ENCODE results near the gene TNFRSF12A.

The TNFRSF12A gene

DNA sequence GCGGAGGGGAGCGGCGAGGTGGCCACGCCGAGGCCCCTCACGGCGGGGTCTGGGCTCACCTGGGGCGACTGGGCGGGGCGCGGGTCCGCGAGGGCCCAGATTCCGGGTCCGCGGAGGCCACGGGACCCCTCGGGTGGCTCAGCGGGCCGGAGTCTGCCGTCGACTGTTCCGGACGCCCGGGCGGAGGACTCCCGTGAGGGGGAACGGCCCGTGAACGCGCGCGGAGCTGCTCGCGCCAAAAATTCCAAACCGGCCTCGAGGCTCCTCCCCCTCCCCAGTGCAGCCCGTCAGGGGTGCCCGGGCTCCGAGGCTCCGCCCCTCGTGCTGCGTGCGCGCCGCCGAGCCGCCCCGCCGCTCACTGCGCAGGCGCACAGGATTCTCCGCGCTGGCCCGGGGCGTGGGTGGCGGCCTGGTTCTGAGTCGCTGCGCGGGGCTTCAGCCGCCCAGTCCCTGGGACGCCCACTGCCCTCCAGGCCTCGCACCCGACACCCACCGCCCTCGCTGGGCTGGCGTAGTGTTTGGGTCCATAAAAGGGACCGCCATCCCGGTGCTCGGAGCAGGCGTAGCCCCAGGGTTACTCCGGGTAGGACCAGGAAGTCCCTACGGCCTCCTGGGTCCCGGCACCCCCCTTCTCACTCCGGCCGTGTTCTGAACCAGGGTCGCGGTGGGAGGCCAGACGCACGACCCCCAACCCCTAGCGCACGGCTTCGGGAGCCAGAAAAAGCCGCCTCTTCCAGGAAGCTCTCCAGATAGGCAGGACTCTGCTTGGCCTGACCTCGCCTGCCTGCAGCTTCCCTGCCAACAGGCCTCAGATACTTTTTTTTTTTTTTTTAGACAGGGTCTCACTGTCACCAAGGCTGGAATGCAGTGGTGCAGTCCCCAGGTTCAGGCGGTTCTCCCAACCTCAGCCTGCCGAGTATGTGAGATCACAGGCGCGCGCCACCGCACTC is 39.7 kb upstream of the TNFRSF12A start, which contains the start of gene PKMYT1:
PKMYT1 (minus strand) TSS at position 220 of the 950 bp plus-strand sequence. CDS start 789 bp downstream, outside the sequence.
- H3K4me3 ChIP-seq (ENCODE audit: low read depth, low read length), result peak within 1 kb of the TSS; percentile 85
- TF ChIP-seq, protein P1, sequence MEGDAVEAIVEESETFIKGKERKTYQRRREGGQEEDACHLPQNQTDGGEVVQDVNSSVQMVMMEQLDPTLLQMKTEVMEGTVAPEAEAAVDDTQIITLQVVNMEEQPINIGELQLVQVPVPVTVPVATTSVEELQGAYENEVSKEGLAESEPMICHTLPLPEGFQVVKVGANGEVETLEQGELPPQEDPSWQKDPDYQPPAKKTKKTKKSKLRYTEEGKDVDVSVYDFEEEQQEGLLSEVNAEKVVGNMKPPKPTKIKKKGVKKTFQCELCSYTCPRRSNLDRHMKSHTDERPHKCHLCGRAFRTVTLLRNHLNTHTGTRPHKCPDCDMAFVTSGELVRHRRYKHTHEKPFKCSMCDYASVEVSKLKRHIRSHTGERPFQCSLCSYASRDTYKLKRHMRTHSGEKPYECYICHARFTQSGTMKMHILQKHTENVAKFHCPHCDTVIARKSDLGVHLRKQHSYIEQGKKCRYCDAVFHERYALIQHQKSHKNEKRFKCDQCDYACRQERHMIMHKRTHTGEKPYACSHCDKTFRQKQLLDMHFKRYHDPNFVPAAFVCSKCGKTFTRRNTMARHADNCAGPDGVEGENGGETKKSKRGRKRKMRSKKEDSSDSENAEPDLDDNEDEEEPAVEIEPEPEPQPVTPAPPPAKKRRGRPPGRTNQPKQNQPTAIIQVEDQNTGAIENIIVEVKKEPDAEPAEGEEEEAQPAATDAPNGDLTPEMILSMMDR (conservative IDR thresholded peaks at IDR 0.05; ENCODE audit: low read depth, low read length), result no peak
- peak; percentile 83 for DNase-seq (ENCODE audit: low read depth)

DNA sequence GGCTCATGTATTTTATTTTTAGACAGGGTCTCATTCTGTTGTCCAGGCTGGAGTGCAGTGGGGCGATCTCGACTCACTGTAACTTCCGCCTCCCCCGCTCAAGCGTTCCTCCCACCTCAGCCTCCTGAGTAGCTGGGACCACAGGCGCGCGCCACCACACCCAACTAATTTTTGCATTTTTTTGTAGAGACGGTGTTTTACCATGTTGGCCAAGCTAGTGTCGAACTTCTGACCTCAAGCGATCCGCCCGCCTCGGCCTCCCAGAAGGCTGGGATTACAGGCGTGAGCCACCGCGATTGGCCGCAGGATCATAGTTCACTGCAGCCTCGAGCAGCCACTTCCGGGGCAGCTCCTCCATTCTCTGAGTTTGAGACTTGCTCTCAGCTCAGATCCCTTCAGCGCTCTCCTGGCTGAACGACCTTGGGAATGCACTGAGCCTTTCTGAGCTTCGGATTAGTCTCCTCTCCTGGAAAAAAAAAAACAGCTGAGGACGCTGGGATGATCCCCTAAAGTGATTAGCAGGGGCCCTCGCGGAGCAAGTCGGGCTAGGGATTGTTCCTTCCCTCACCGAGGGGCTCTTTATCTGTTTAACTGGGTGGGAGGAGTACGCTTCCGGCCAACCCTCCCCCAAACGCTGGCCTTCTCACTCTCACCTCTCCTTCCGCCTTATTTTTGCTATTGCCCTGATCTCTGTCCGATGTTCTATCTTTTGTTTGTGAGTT is 38.8 kb upstream of the TNFRSF12A start:
- peak; percentile 11 for DNase-seq (ENCODE audit: low read depth)
- H3K4me3 ChIP-seq (ENCODE audit: low read depth, low read length), result no peak overlapping the region
- TF ChIP-seq, protein P1 (conservative IDR thresholded peaks at IDR 0.05; ENCODE audit: low read depth, low read length), result no peak

DNA sequence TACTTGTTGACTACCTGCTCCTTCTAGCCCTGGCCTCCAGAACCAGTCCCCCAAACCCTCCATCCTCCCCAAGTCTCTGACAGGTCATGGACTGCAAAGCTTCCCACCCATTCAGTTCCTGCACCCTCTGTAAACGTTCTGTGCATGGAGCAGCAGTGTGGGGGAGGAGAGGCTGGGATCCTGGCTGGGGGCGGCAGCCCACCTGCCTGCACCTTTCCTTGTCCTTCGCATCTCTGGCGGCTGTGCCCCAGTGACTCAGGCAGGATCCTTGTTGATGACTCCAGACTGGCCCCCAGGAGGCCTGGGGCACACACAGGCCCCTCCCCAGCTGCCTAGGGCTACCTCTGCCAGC is 38.3 kb upstream of the TNFRSF12A start:
- TF ChIP-seq, protein P1 (conservative IDR thresholded peaks at IDR 0.05; ENCODE audit: low read depth, low read length), result no peak

DNA sequence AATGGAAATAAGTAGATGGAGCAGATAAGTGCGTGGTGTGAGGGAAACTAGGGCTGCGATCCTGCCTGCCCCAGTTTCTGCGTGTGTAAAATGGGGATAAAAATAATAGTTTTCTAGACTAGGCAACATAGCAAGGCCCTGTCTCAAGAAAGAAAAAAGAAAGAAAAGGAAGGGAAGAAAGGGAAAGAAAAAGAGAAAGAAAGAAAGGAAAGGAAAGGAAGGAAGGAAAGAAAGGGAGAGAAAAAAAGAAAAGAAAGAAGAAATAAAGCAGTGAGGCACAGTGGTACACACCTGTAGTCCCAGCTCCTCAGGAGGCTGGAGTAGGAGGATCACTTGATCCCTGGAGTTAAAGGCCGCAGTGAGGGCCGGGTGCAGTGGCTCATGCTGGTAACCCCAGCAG is 37.8 kb upstream of the TNFRSF12A start:
- no peak for DNase-seq (ENCODE audit: low read depth)
- no peak overlapping the region for H3K4me3 ChIP-seq (ENCODE audit: low read depth, low read length)
- TF ChIP-seq, protein P1 (conservative IDR thresholded peaks at IDR 0.05; ENCODE audit: low read depth, low read length), result no peak

More for the DNA sequence above, 38.3 kb upstream of the TNFRSF12A start:
- no peak for DNase-seq (ENCODE audit: low read depth)
- H3K4me3 ChIP-seq (ENCODE audit: low read depth, low read length), result no peak overlapping the region

DNA sequence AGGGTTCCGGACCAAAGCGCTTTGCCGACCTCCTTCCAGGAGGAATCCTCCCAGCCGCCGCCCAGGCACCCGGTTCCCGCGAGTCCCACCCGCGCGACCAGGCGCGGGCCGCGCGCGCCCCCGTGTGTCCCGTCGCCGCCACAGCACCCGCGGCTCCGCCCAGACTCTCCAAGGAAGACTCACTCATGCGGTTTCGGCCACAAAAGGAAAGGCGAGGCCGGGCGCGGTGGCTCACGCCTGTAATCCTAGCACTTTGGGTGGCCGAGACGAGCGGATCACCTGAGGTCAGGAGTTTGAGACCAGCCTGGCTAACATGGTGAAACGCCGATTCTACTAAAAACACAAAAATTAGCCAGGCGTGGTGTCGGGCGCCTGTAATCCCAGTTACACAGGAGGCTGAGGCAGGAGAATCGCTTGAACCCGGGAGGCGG is 36.4 kb upstream of the TNFRSF12A start:
- H3K4me3 ChIP-seq (ENCODE audit: low read depth, low read length), result peak overlapping the region; percentile 44
- DNase-seq (ENCODE audit: low read depth), result peak; percentile 69
- TF ChIP-seq, protein P1 (conservative IDR thresholded peaks at IDR 0.05; ENCODE audit: low read depth, low read length), result peak; percentile 52

DNA sequence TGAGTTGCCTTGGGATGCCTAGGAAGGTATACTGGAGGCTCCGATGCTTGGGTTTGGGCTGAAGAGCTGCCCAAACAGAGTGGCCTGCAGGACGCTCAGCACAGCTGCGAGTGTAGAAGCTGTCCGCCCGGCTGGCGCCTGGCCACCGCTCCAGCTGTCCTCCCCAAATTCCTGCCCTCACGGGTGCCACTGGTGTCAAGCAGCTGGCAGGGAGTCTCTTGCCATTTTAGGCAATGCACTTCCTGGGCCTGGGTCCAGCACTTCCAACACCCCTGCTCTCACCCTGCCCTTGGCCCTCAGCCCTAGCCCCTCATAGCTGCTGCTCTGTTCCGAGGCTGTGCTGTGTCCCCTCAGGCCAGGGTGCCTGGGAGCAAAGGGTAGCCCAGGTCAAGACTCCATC is 34.7 kb upstream of the TNFRSF12A start:
- DNase-seq (ENCODE audit: low read depth), result no peak
- no peak overlapping the region for H3K4me3 ChIP-seq (ENCODE audit: low read depth, low read length)
- TF ChIP-seq, protein P1 (conservative IDR thresholded peaks at IDR 0.05; ENCODE audit: low read depth, low read length), result no peak
